Glomerular visceral epithelial cell (primary cell): ENCODE measurements around the gene MRPL44.

Experiments
- DNase-seq: peaks from one replicate; pipeline ENCODE4 v3.0.0-alpha.2; 2016; ENCODE audit errors: extremely low spot score

Gene MRPL44

GRCh38 chr2:224004105-224004695 is 46.9 kb downstream of the MRPL44 start:
- no peak for DNase-seq

DNA sequence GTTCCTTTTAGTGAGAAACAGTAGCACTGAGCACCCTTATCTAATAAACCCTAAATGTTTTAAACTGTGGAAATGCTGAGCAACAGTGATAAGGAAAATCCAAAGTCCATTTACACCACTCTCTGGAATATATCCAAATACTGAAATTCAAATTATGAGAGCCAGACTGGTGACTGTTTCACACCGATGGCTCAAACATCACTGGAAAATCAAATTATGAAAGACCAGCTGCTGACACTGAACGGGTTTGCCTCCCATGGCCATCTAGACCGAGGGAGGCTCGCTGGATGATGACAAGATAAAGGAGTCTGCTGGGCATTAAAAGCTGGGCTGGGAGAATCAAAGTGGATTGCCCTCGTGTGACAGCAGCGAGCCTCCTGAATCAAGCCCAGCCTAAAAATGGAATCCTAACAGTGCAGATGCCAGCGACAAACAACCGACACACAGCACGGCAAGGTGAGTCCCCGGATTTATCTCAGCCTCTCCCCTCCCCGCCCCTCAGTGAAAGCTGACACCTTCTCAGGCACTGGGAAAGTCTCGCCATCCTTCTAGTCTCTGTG is 51.5 kb downstream of the MRPL44 start:
- DNase-seq, result no peak

DNA sequence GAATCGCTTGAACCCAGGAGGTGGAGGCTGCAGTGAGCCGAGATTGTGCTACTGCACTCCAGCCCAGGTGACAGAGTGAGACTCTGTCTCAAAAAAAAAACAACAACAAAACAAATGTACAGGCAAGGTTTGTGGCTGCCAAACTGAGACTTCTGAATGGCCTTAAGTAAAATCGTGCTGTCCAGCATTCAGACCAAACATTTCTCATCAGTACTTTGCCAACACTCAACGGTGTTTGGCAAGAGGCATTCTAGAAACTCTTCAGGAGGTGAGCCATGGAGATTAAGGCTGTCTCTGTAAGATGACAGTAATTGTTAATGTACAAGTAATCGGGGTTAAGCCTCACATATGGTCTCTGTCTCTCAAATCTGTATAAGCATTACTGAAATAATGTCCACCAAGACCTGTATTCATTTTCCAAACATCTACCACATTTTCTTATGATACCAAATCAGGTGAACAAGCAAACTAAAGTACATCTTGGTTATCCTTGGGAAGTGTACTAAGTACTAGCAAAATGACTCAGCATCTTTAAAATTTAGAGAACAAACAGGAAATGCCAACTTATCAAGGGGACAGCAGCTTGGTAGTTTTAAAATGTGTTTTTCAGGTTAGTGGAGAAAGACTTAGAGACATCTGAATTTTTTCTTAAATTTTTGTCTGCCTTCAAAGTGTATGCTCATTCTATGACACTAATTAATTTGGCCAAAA is 52.5 kb downstream of the MRPL44 start:
- DNase-seq, result no peak

- DNase-seq, result no peak
These were observed 54.6 kb downstream of the MRPL44 start for GRCh38 chr2:224011837-224012236.

GRCh38 chr2:224014336-224014735 is 57.1 kb downstream of the MRPL44 start:
- no peak for DNase-seq

DNA sequence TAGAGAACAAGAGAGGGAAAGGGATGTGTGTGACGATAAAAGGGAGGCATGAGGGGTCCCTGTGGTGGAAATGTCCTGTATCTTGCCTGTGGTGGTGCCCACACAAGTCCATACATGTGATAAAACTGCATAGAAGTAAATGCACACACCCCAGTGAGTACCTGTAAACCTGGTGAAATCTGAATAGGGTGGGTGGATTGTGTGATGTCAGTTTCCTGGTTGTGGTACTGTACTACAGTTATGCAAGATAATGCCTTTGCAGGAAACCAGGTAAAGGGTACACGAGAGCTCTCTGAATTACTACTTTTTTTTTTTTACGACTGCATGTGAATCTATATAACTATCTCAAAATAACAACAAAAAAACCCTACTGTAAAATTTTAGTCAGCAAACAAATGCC is 59.7 kb downstream of the MRPL44 start:
- DNase-seq, result no peak
